GM18498 (cell line): ENCODE data around the gene POU2F1.

ENCODE experiments used
- ATAC-seq: cut with Tn5 transposase; IDR thresholded peaks from one replicate; pipeline ENCODE4 v1.9.1; 2021; ENCODE audit warnings: mild to moderate bottlenecking, moderate library complexity; ENCODE audit not compliant: unreplicated experiment

Gene POU2F1

GRCh38 chr1:167457936-167458584 is 237.4 kb downstream of the POU2F1 start:
- ATAC-seq, result no peak

- no peak for ATAC-seq
Measured at GRCh38 chr1:167460836-167461235, 240.2 kb downstream of the POU2F1 start.

GRCh38 chr1:167462341-167462740 is 241.7 kb downstream of the POU2F1 start:
- no peak for ATAC-seq

- ATAC-seq, result no peak
Measured at GRCh38 chr1:167463080-167463479, 242.4 kb downstream of the POU2F1 start.

- no peak for ATAC-seq
Measured at GRCh38 chr1:167463875-167464575, 243.3 kb downstream of the POU2F1 start.

- ATAC-seq, result no peak
Measured at GRCh38 chr1:167465018-167465417, 244.3 kb downstream of the POU2F1 start.

- no peak for ATAC-seq
Measured at GRCh38 chr1:167465743-167466142, 245.1 kb downstream of the POU2F1 start.

GRCh38 chr1:167467126-167467710 is 246.5 kb downstream of the POU2F1 start:
- no peak for ATAC-seq

GRCh38 chr1:167467752-167468151 is 247.1 kb downstream of the POU2F1 start:
- no peak for ATAC-seq

- no peak for ATAC-seq
Measured at GRCh38 chr1:167469280-167469965, 248.7 kb downstream of the POU2F1 start.

GRCh38 chr1:167471568-167471967 is 250.9 kb downstream of the POU2F1 start:
- ATAC-seq, result no peak

- no peak for ATAC-seq
Measured at GRCh38 chr1:167472752-167473521, 252.3 kb downstream of the POU2F1 start.

GRCh38 chr1:167473761-167474160 is 253.1 kb downstream of the POU2F1 start:
- no peak for ATAC-seq

- ATAC-seq, result no peak
Measured at GRCh38 chr1:167474191-167474641, 253.5 kb downstream of the POU2F1 start.

- no peak for ATAC-seq
Measured at GRCh38 chr1:167476061-167476460, 255.4 kb downstream of the POU2F1 start.
